ENCODE measurements around the gene PRR33.

The PRR33 gene

GRCh38 chr11:1928891-1929541, 37.3 kb upstream of the PRR33 start:
- no peaks in the 10 kb centered on the region for H3K9me3 ChIP-seq (ENCODE audit: insufficient read depth, low read depth, low read length)
- no peaks in the 10 kb centered on the region for H3F3A ChIP-seq (ENCODE audit: low read depth)
- H3K4me1 ChIP-seq (ENCODE audit: insufficient read depth, low read length, poor library complexity, severe bottlenecking) = no peaks in the 10 kb centered on the region
- H3K9ac ChIP-seq (ENCODE audit: low read depth, low read length, poor library complexity, severe bottlenecking) = no peak overlapping the region
- no peak overlapping the region for H3K4me2 ChIP-seq (ENCODE audit: low read depth, low read length, poor library complexity, severe bottlenecking)
- H3K4me3 ChIP-seq (ENCODE audit: low read length, poor library complexity, severe bottlenecking) = no peak overlapping the region
- no peak for TF ChIP-seq EZH2phosphoT487 (IDR thresholded peaks at IDR 0.05; ENCODE audit: borderline replicate concordance)
- TF ChIP-seq CTCF (conservative IDR thresholded peaks at IDR 0.05; ENCODE audit: low read length) = no peak
- no peak overlapping the region for H2AFZ ChIP-seq (ENCODE audit: low read length)
- H3K9me2 ChIP-seq (replicated peaks; ENCODE audit: low read depth, low read length) = no peaks in the 10 kb centered on the region
- H3K79me2 ChIP-seq (ENCODE audit: insufficient read depth, low read length) = no peaks in the 10 kb centered on the region
- no peaks in the 10 kb centered on the region for H4K20me1 ChIP-seq (ENCODE audit: insufficient read depth, low read length, poor library complexity, severe bottlenecking)
- no peaks in the 10 kb centered on the region for H3K36me3 ChIP-seq (ENCODE audit: insufficient read depth, low read length)
- H3K27me3 ChIP-seq (ENCODE audit: insufficient read depth, low read length, poor library complexity, severe bottlenecking) = no peaks in the 10 kb centered on the region

- H3K9ac ChIP-seq (ENCODE audit: low read depth, low read length, poor library complexity, severe bottlenecking) = no peak overlapping the region
- no peaks in the 10 kb centered on the region for H3F3A ChIP-seq (ENCODE audit: low read depth)
- no peak overlapping the region for H3K4me3 ChIP-seq (ENCODE audit: low read length, poor library complexity, severe bottlenecking)
- no peak overlapping the region for H2AFZ ChIP-seq (ENCODE audit: low read length)
- no peaks in the 10 kb centered on the region for H3K79me2 ChIP-seq (ENCODE audit: insufficient read depth, low read length)
- no peaks in the 10 kb centered on the region for H4K20me1 ChIP-seq (ENCODE audit: insufficient read depth, low read length, poor library complexity, severe bottlenecking)
- no peak for TF ChIP-seq CTCF (conservative IDR thresholded peaks at IDR 0.05; ENCODE audit: low read length)
- no peak for TF ChIP-seq EZH2phosphoT487 (IDR thresholded peaks at IDR 0.05; ENCODE audit: borderline replicate concordance)
- no peak overlapping the region for H3K4me2 ChIP-seq (ENCODE audit: low read depth, low read length, poor library complexity, severe bottlenecking)
- no peaks in the 10 kb centered on the region for H3K36me3 ChIP-seq (ENCODE audit: insufficient read depth, low read length)
- H3K9me2 ChIP-seq (replicated peaks; ENCODE audit: low read depth, low read length) = no peaks in the 10 kb centered on the region
- H3K27me3 ChIP-seq (ENCODE audit: insufficient read depth, low read length, poor library complexity, severe bottlenecking) = no peaks in the 10 kb centered on the region
- H3K9me3 ChIP-seq (ENCODE audit: insufficient read depth, low read depth, low read length) = no peaks in the 10 kb centered on the region
- H3K4me1 ChIP-seq (ENCODE audit: insufficient read depth, low read length, poor library complexity, severe bottlenecking) = no peaks in the 10 kb centered on the region
Observed at GRCh38 chr11:1928470-1928890, 36.8 kb upstream of the PRR33 start.

- Histone ChIP-seq H3K9me3 (ENCODE audit: insufficient read depth, low read depth, low read length) (no peaks in the 10 kb centered on the region), H3F3A (ENCODE audit: low read depth) (no peaks in the 10 kb centered on the region), H3K79me2 (ENCODE audit: insufficient read depth, low read length) (no peaks in the 10 kb centered on the region), H3K4me3 (ENCODE audit: low read length, poor library complexity, severe bottlenecking) (no peak overlapping the region), H3K9me2 (replicated peaks; ENCODE audit: low read depth, low read length) (no peaks in the 10 kb centered on the region), H3K36me3 (ENCODE audit: insufficient read depth, low read length) (no peaks in the 10 kb centered on the region), H3K4me2 (ENCODE audit: low read depth, low read length, poor library complexity, severe bottlenecking) (no peak overlapping the region), H3K27me3 (ENCODE audit: insufficient read depth, low read length, poor library complexity, severe bottlenecking) (no peaks in the 10 kb centered on the region), H3K4me1 (ENCODE audit: insufficient read depth, low read length, poor library complexity, severe bottlenecking) (peaks cover 2% of the 10 kb centered on the region), H2AFZ (ENCODE audit: low read length) (no peak overlapping the region), H4K20me1 (ENCODE audit: insufficient read depth, low read length, poor library complexity, severe bottlenecking) (no peaks in the 10 kb centered on the region), H3K9ac (ENCODE audit: low read depth, low read length, poor library complexity, severe bottlenecking) (no peak overlapping the region)
- no peak for TF ChIP-seq EZH2phosphoT487 (IDR thresholded peaks at IDR 0.05; ENCODE audit: borderline replicate concordance)
Observed at GRCh38 chr11:1927848-1928469, 36.3 kb upstream of the PRR33 start.
